ENCODE results near the gene SOS2. TPM values are rescaled to one million over a fixed set of nuclear protein-coding genes. Genes with fewer than 3 reads are reported as not detected.

The SOS2 gene
- total and polyA plus RNA-seq, 12 donors = 6.1 to 39.1 (median 27.8) TPM

GRCh38 chr14:50107850-50108249 lies 123.5 kb downstream of the SOS2 start:
- intact Hi-C loops (cut with DNase I) = loop anchor here (5.0 to 10.0 kb wide), 4 partner anchors 223 to 251 kb away; no protein-coding TSS in a partner anchor
- Histone ChIP-seq H3K4me1 (replicated peaks in 1 of 2) (no peaks in the 10 kb centered on the region), H3K9me3 (replicated peaks in 1 of 3) (no peaks in the 10 kb centered on the region), H3K4me3 (no peak overlapping the region), H3K27me3 (no peaks in the 10 kb centered on the region), H3K27ac (no peak overlapping the region), H3K36me3 (replicated peaks in 1 of 2) (peaks cover 0 to 41% of the 10 kb centered on the region in 2 donors)
- DNase-seq = no peak
- TF ChIP-seq CTCF (IDR thresholded peaks at IDR 0.05) (no peak), POLR2A (IDR thresholded peaks at IDR 0.05) (no peak)
- 91 to 100% (median 95%) methylated on average over 2 of the region's 2 CpGs for WGBS, 4 donors

- H3K36me3 ChIP-seq (replicated peaks in 1 of 2) = peaks cover 0 to 25% of the 10 kb centered on the region in 2 donors
- no peaks in the 10 kb centered on the region for H3K27me3 ChIP-seq
- no peak for DNase-seq
- no peak overlapping the region for H3K4me3 ChIP-seq
- intact Hi-C loops (cut with DNase I) = loop anchor here (5.0 to 10.0 kb wide), 4 partner anchors 221 to 249 kb away; no protein-coding TSS in a partner anchor
- no peak overlapping the region for H3K27ac ChIP-seq
- WGBS, 4 donors = 63 to 91% (median 73%) methylated on average over 4 of the region's 4 CpGs
- no peaks in the 10 kb centered on the region for H3K9me3 ChIP-seq (replicated peaks in 1 of 3)
- H3K4me1 ChIP-seq (replicated peaks in 1 of 2) = no peaks in the 10 kb centered on the region
- TF ChIP-seq CTCF (IDR thresholded peaks at IDR 0.05) (no peak), POLR2A (IDR thresholded peaks at IDR 0.05) (no peak)
Observed at GRCh38 chr14:50106178-50106577, 125.2 kb downstream of the SOS2 start.

GRCh38 chr14:50103558-50103957 lies 127.8 kb downstream of the SOS2 start:
- no peak overlapping the region for H3K27ac ChIP-seq
- TF ChIP-seq POLR2A (IDR thresholded peaks at IDR 0.05) (no peak), CTCF (IDR thresholded peaks at IDR 0.05) (no peak)
- 85 to 88% (median 86%) methylated on average over 6 of the region's 6 CpGs for WGBS, 4 donors
- intact Hi-C loops (cut with DNase I) = loop anchor here in 1 of 2 donors (10.0 kb wide), 1 partner anchor 219 kb away; no protein-coding TSS in a partner anchor
- peaks cover 0 to 5% of the 10 kb centered on the region in 2 donors for H3K36me3 ChIP-seq (replicated peaks in 1 of 2)
- H3K9me3 ChIP-seq (replicated peaks in 1 of 3) = no peaks in the 10 kb centered on the region
- no peak for DNase-seq
- H3K4me1 ChIP-seq (replicated peaks in 1 of 2) = no peaks in the 10 kb centered on the region
- no peaks in the 10 kb centered on the region for H3K27me3 ChIP-seq
- H3K4me3 ChIP-seq = no peak overlapping the region

GRCh38 chr14:50101417-50101816 lies 130.0 kb downstream of the SOS2 start:
- no peaks in the 10 kb centered on the region for H3K27me3 ChIP-seq
- no peak for TF ChIP-seq POLR2A (IDR thresholded peaks at IDR 0.05)
- TF ChIP-seq CTCF (IDR thresholded peaks at IDR 0.05) = no peak
- no peaks in the 10 kb centered on the region for H3K4me1 ChIP-seq (replicated peaks in 1 of 2)
- no peaks in the 10 kb centered on the region for H3K36me3 ChIP-seq (replicated peaks in 1 of 2)
- no peak for DNase-seq
- 93 to 96% (median 95%) methylated on average over 7 of the region's 7 CpGs for WGBS, 4 donors
- H3K27ac ChIP-seq = no peak overlapping the region
- H3K9me3 ChIP-seq (replicated peaks in 1 of 3) = no peaks in the 10 kb centered on the region
- H3K4me3 ChIP-seq = no peak overlapping the region
- intact Hi-C loops (cut with DNase I) = loop anchor here in 1 of 2 donors (10.0 kb wide), 1 partner anchor 217 kb away; no protein-coding TSS in a partner anchor

All from adrenal gland (tissue), 12 donors.